Measurements from ENCODE around the gene CCDC148. TPM values are rescaled to one million over a fixed set of nuclear protein-coding genes. Genes with fewer than 3 reads are reported as not detected.
A peak's percentile ranks its signal among the peaks of the same experiment; 100 is the strongest.
"Not testable (repeated sequence)": the region's sequence is repeated elsewhere in the genome, so short reads cannot be mapped to it uniquely, and the experiment has no call there.

CCDC148 gene
- total RNA-seq, 1 donor from 2014 or later, result not detected

- H3K27ac Mint-ChIP-seq; H3K4me3 Mint-ChIP-seq (ENCODE audit: low read depth); DNase-seq (ENCODE audit: low spot score); H3K27me3 Mint-ChIP-seq (ENCODE audit: low read depth); H3K36me3 Mint-ChIP-seq (ENCODE audit: low read depth); intact Hi-C loops (cut with micrococcal nuclease); H3K9me3 Mint-ChIP-seq: not testable (repeated sequence)
- H3K4me1 Mint-ChIP-seq (ENCODE audit: low read depth), result peaks cover 13% of the 10 kb centered on the region
Observed at GRCh38 chr2:158474526-158475011, 18.0 kb upstream of the CCDC148 start.

- Mint-ChIP-seq H3K4me1 (ENCODE audit: low read depth) (peaks cover 13% of the 10 kb centered on the region), H3K4me3 (ENCODE audit: low read depth) (no peak overlapping the region), H3K27me3 (ENCODE audit: low read depth) (no peaks in the 10 kb centered on the region), H3K27ac (no peak overlapping the region), H3K9me3 (no peaks in the 10 kb centered on the region), H3K36me3 (ENCODE audit: low read depth) (peaks cover 9% of the 10 kb centered on the region)
- DNase-seq (ENCODE audit: low spot score), result no peak
- intact Hi-C loops (cut with micrococcal nuclease), result no loop called here
Observed at GRCh38 chr2:158473719-158474392, 17.3 kb upstream of the CCDC148 start.

GRCh38 chr2:158473300-158473699, 16.7 kb upstream of the CCDC148 start:
- H3K27me3 Mint-ChIP-seq (ENCODE audit: low read depth); H3K36me3 Mint-ChIP-seq (ENCODE audit: low read depth); intact Hi-C loops (cut with micrococcal nuclease); DNase-seq (ENCODE audit: low spot score); H3K9me3 Mint-ChIP-seq; H3K27ac Mint-ChIP-seq; H3K4me3 Mint-ChIP-seq (ENCODE audit: low read depth): not testable (repeated sequence)
- peaks cover 11% of the 10 kb centered on the region for H3K4me1 Mint-ChIP-seq (ENCODE audit: low read depth)

- H3K27ac Mint-ChIP-seq; H3K27me3 Mint-ChIP-seq (ENCODE audit: low read depth); DNase-seq (ENCODE audit: low spot score); H3K4me3 Mint-ChIP-seq (ENCODE audit: low read depth); H3K36me3 Mint-ChIP-seq (ENCODE audit: low read depth); H3K4me1 Mint-ChIP-seq (ENCODE audit: low read depth); intact Hi-C loops (cut with micrococcal nuclease); H3K9me3 Mint-ChIP-seq: not testable (repeated sequence)
Observed at GRCh38 chr2:158472829-158473228, 16.3 kb upstream of the CCDC148 start.

- Mint-ChIP-seq H3K27me3 (ENCODE audit: low read depth) (no peaks in the 10 kb centered on the region), H3K9me3 (no peaks in the 10 kb centered on the region), H3K4me3 (ENCODE audit: low read depth) (no peak overlapping the region), H3K27ac (no peak overlapping the region), H3K4me1 (ENCODE audit: low read depth) (no peaks in the 10 kb centered on the region), H3K36me3 (ENCODE audit: low read depth) (peaks cover 9% of the 10 kb centered on the region)
- intact Hi-C loops (cut with micrococcal nuclease), result no loop called here
- DNase-seq (ENCODE audit: low spot score), result no peak
Observed at GRCh38 chr2:158467248-158467647, 10.7 kb upstream of the CCDC148 start.

GRCh38 chr2:158464426-158465281, 8.1 kb upstream of the CCDC148 start:
- Mint-ChIP-seq H3K9me3 (no peaks in the 10 kb centered on the region), H3K36me3 (ENCODE audit: low read depth) (no peaks in the 10 kb centered on the region), H3K4me3 (ENCODE audit: low read depth) (no peak overlapping the region), H3K4me1 (ENCODE audit: low read depth) (peaks cover 7% of the 10 kb centered on the region), H3K27ac (no peak overlapping the region), H3K27me3 (ENCODE audit: low read depth) (no peaks in the 10 kb centered on the region)
- no peak for DNase-seq (ENCODE audit: low spot score)
- intact Hi-C loops (cut with micrococcal nuclease), result no loop called here

GRCh38 chr2:158463496-158464095, 7.0 kb upstream of the CCDC148 start:
- peaks cover 1% of the 10 kb centered on the region for H3K27me3 Mint-ChIP-seq (ENCODE audit: low read depth)

GRCh38 chr2:158460632-158461297, 4.2 kb upstream of the CCDC148 start:
- Mint-ChIP-seq H3K4me1 (ENCODE audit: low read depth) (peaks cover 22% of the 10 kb centered on the region), H3K27ac (no peak overlapping the region), H3K27me3 (ENCODE audit: low read depth) (peaks cover 10% of the 10 kb centered on the region), H3K9me3 (no peaks in the 10 kb centered on the region), H3K4me3 (ENCODE audit: low read depth) (no peak overlapping the region), H3K36me3 (ENCODE audit: low read depth) (no peaks in the 10 kb centered on the region)
- intact Hi-C loops (cut with micrococcal nuclease), result no loop called here
- no peak for DNase-seq (ENCODE audit: low spot score)

More at GRCh38 chr2:158463496-158464095, 7.0 kb upstream of the CCDC148 start:
- Mint-ChIP-seq H3K4me3 (ENCODE audit: low read depth) (no peak overlapping the region), H3K4me1 (ENCODE audit: low read depth) (peaks cover 8% of the 10 kb centered on the region), H3K9me3 (no peaks in the 10 kb centered on the region), H3K36me3 (ENCODE audit: low read depth) (no peaks in the 10 kb centered on the region), H3K27ac (no peak overlapping the region)
- DNase-seq (ENCODE audit: low spot score), result no peak
- intact Hi-C loops (cut with micrococcal nuclease), result no loop called here

- Mint-ChIP-seq H3K36me3 (ENCODE audit: low read depth) (no peaks in the 10 kb centered on the region), H3K27me3 (ENCODE audit: low read depth) (peaks cover 18% of the 10 kb centered on the region), H3K4me3 (ENCODE audit: low read depth) (peak overlapping the region; percentile 94), H3K9me3 (no peaks in the 10 kb centered on the region), H3K27ac (no peak overlapping the region), H3K4me1 (ENCODE audit: low read depth) (peaks cover 22% of the 10 kb centered on the region)
- intact Hi-C loops (cut with micrococcal nuclease), result loop anchor here (5.0 to 10.0 kb wide), 8 partner anchors 295 to 1253 kb away; partner anchors contain the start of genes ACVR1C, MARCHF7 and WDSUB1
- DNase-seq (ENCODE audit: low spot score), result no peak
Observed at GRCh38 chr2:158459161-158460003, 2.8 kb upstream of the CCDC148 start.

- no peak overlapping the region for H3K27ac Mint-ChIP-seq
- no peak for DNase-seq (ENCODE audit: low spot score)
- intact Hi-C loops (cut with micrococcal nuclease), result loop anchor here (5.0 to 10.0 kb wide), 8 partner anchors 296 to 1254 kb away; partner anchors contain the start of genes ACVR1C, MARCHF7 and WDSUB1
- peaks cover 22% of the 10 kb centered on the region for H3K4me1 Mint-ChIP-seq (ENCODE audit: low read depth)
- peaks cover 26% of the 10 kb centered on the region for H3K27me3 Mint-ChIP-seq (ENCODE audit: low read depth)
- no peaks in the 10 kb centered on the region for H3K9me3 Mint-ChIP-seq
- H3K4me3 Mint-ChIP-seq (ENCODE audit: low read depth), result peak overlapping the region; percentile 94
- H3K36me3 Mint-ChIP-seq (ENCODE audit: low read depth), result no peaks in the 10 kb centered on the region
Observed at GRCh38 chr2:158458617-158458920, 2.0 kb upstream of the CCDC148 start.

- no peaks in the 10 kb centered on the region for H3K9me3 Mint-ChIP-seq
- DNase-seq (ENCODE audit: low spot score), result no peak
Observed at GRCh38 chr2:158457826-158458616, 1.5 kb upstream of the CCDC148 start.

More at GRCh38 chr2:158457826-158458616, 1.5 kb upstream of the CCDC148 start:
- Mint-ChIP-seq H3K4me3 (ENCODE audit: low read depth) (peak overlapping the region; percentile 94), H3K27ac (peak overlapping the region; percentile 86), H3K36me3 (ENCODE audit: low read depth) (no peaks in the 10 kb centered on the region), H3K4me1 (ENCODE audit: low read depth) (peaks cover 22% of the 10 kb centered on the region), H3K27me3 (ENCODE audit: low read depth) (peaks cover 29% of the 10 kb centered on the region)
- intact Hi-C loops (cut with micrococcal nuclease), result loop anchor here (2.0 to 10.0 kb wide), 9 partner anchors 267 to 1254 kb away; partner anchors contain the start of genes ACVR1C, MARCHF7 and WDSUB1

Data from activated T-helper 2 cell treated with anti-CD3 and anti-CD28 coated beads, Interferon-gamma antibody, Interleukin-2, Interleukin-4, amounts not matched to agents 10 μg/mL and 5 μg/mL and 100 μg/mL, durations not matched to agents 14 hours and 24 hours and 36 hours (primary cell).